ENCODE data around the gene ATR. TPM values are rescaled to one million over a fixed set of nuclear protein-coding genes. Genes with fewer than 3 reads are reported as not detected.
A peak's percentile ranks its signal among the peaks of the same experiment; 100 is the strongest.

ATR gene
- total RNA-seq = 17.3 and 22.4 TPM in 2 replicates

GRCh38 chr3:142578329-142579223, at the start of gene ATR:
Gene ATR, minus strand, starts transcription at chr3:142578733. Its CDS starts 29 bp downstream, at chr3:142578704.
- FAIRE-seq = no peak
- no peak for TF ChIP-seq CTCF (IDR thresholded peaks at IDR 0.05; ENCODE audit: insufficient read depth, low read length, severe bottlenecking)

GRCh38 chr3:142626971-142627370, 48.4 kb upstream of the ATR start:
- FAIRE-seq (no peak), DNase-seq (ENCODE audit: low read depth) (no peak)
- Histone ChIP-seq H3K4me3 (ENCODE audit: low read depth, low read length) (no peak overlapping the region), H3K27me3 (ENCODE audit: control insufficient read depth, insufficient read depth, low read length) (no peaks in the 10 kb centered on the region), H3K36me3 (ENCODE audit: control insufficient read depth, insufficient read depth, low read length) (no peaks in the 10 kb centered on the region)
- no peak for TF ChIP-seq CTCF (IDR thresholded peaks at IDR 0.05; ENCODE audit: insufficient read depth, low read length, severe bottlenecking)

More at GRCh38 chr3:142578329-142579223, at the start of gene ATR:
- DNase-seq (ENCODE audit: low read depth) = peak; percentile 89
- H3K36me3 ChIP-seq (ENCODE audit: control insufficient read depth, insufficient read depth, low read length) = no peaks in the 10 kb centered on the region
- peaks cover 2% of the 10 kb centered on the region for H3K27me3 ChIP-seq (ENCODE audit: control insufficient read depth, insufficient read depth, low read length)
- H3K4me3 ChIP-seq (ENCODE audit: low read depth, low read length) = peak within 1 kb of the TSS; percentile 79

- Histone ChIP-seq H3K4me3 (ENCODE audit: low read depth, low read length) (no peak overlapping the region), H3K36me3 (ENCODE audit: control insufficient read depth, insufficient read depth, low read length) (no peaks in the 10 kb centered on the region), H3K27me3 (ENCODE audit: control insufficient read depth, insufficient read depth, low read length) (no peaks in the 10 kb centered on the region)
- FAIRE-seq (no peak), DNase-seq (ENCODE audit: low read depth) (no peak)
- no peak for TF ChIP-seq CTCF (IDR thresholded peaks at IDR 0.05; ENCODE audit: insufficient read depth, low read length, severe bottlenecking)
Measured at GRCh38 chr3:142625153-142625440, 46.6 kb upstream of the ATR start.

- no peak for TF ChIP-seq CTCF (IDR thresholded peaks at IDR 0.05; ENCODE audit: insufficient read depth, low read length, severe bottlenecking)
Measured at GRCh38 chr3:142624341-142625152, 46.0 kb upstream of the ATR start.

GRCh38 chr3:142623194-142623593, 44.7 kb upstream of the ATR start:
- DNase-seq (ENCODE audit: low read depth) = no peak
- no peak for FAIRE-seq
- H3K36me3 ChIP-seq (ENCODE audit: control insufficient read depth, insufficient read depth, low read length) = no peaks in the 10 kb centered on the region
- H3K4me3 ChIP-seq (ENCODE audit: low read depth, low read length) = no peak overlapping the region
- H3K27me3 ChIP-seq (ENCODE audit: control insufficient read depth, insufficient read depth, low read length) = no peaks in the 10 kb centered on the region
- no peak for TF ChIP-seq CTCF (IDR thresholded peaks at IDR 0.05; ENCODE audit: insufficient read depth, low read length, severe bottlenecking)

More at GRCh38 chr3:142624341-142625152, 46.0 kb upstream of the ATR start:
- no peak for FAIRE-seq
- no peaks in the 10 kb centered on the region for H3K27me3 ChIP-seq (ENCODE audit: control insufficient read depth, insufficient read depth, low read length)
- peak; percentile 25 for DNase-seq (ENCODE audit: low read depth)
- no peaks in the 10 kb centered on the region for H3K36me3 ChIP-seq (ENCODE audit: control insufficient read depth, insufficient read depth, low read length)
- no peak overlapping the region for H3K4me3 ChIP-seq (ENCODE audit: low read depth, low read length)

Measured in bronchial epithelial cell (primary cell).